HCT116 (cell line): ENCODE data around the gene TTLL10.
"Not testable (repeated sequence)": the region's sequence is repeated elsewhere in the genome, so short reads cannot be mapped to it uniquely, and the experiment has no call there.

Experiments
- CTCF ChIP-seq, 3 experiments: fragments of 200-600 bp in 1 of 3; sonication (generic) in 1 of 3; IDR thresholded peaks in 2 of 3; conservative IDR thresholded peaks in 1 of 3; 2 replicates each; pipeline ENCODE4 v1.5.1; 2012 to 2017; ENCODE audit warnings: low read depth in 2 of 3, low read length in 2 of 3, antibody characterized with exemption in 1 of 3, borderline replicate concordance in 1 of 3, control low read depth in 1 of 3, mild to moderate bottlenecking in 1 of 3, mixed read lengths in 1 of 3, mixed run types in 1 of 3, moderate library complexity in 1 of 3; ENCODE audit not compliant: insufficient read depth in 1 of 3
- EGR1 ChIP-seq: IDR thresholded peaks from 2 replicates; pipeline ENCODE4 v1.6.1; 2012; ENCODE audit warnings: low read depth
- EZH2phosphoT487 ChIP-seq: fragments of 200-600 bp; IDR thresholded peaks from 2 replicates; pipeline ENCODE4 v1.6.1; 2018; ENCODE audit warnings: antibody characterized with exemption, borderline replicate concordance
- JUND ChIP-seq: IDR thresholded peaks from 2 replicates; pipeline ENCODE4 v1.6.1; 2012
- MAX ChIP-seq: IDR thresholded peaks from 2 replicates; pipeline ENCODE4 v1.6.1; 2012
- POLR2A ChIP-seq: IDR thresholded peaks from 2 replicates; pipeline ENCODE4 v1.7.0; 2011; ENCODE audit warnings: borderline replicate concordance; ENCODE audit not compliant: insufficient read depth, insufficient read length; ENCODE audit errors: extremely low read depth
- RAD21 ChIP-seq: IDR thresholded peaks from 2 replicates; pipeline ENCODE4 v1.6.1; 2012; ENCODE audit warnings: low read depth, mild to moderate bottlenecking
- SIN3A ChIP-seq: IDR thresholded peaks from 2 replicates; pipeline ENCODE4 v1.6.1; 2012; ENCODE audit warnings: low read depth
- SP1 ChIP-seq: IDR thresholded peaks from 2 replicates; pipeline ENCODE4 v1.6.1; 2012; ENCODE audit warnings: low read depth
- YY1 ChIP-seq: IDR thresholded peaks from 2 replicates; pipeline ENCODE4 v1.6.1; 2011; ENCODE audit warnings: low read length, low read depth, moderate library complexity, mild to moderate bottlenecking; ENCODE audit not compliant: insufficient replicate concordance; ENCODE audit errors: extremely low read depth
- ZFX ChIP-seq: fragments of 450-650 bp; IDR thresholded peaks from 2 replicates; pipeline ENCODE4 v1.6.1; 2017
- ZNF274 ChIP-seq: fragments of 200-500 bp; sonication (Bioruptor generic); IDR thresholded peaks from 2 replicates; pipeline ENCODE4 v1.6.1; 2014; ENCODE audit warnings: mild to moderate bottlenecking, low read depth, low read length, inconsistent platforms

GRCh38 chr1:1142352-1142751, 31.3 kb upstream of the TTLL10 start:
- TF ChIP-seq YY1; CTCF (IDR thresholded peaks at IDR 0.05 in 2 of 3, conservative IDR thresholded peaks at IDR 0.05 in 1 of 3; ENCODE audit: borderline replicate concordance in 1 of 3, insufficient read depth in 1 of 3, low read depth in 2 of 3, low read length in 2 of 3); RAD21; SIN3A; SP1; JUND; EGR1; ZNF274; POLR2A; EZH2phosphoT487; ZFX; MAX: not testable (repeated sequence)
